K562 (cell line): Measurements from ENCODE around the gene GDF15. TPM values are rescaled to one million over a fixed set of nuclear protein-coding genes. Genes with fewer than 3 reads are reported as not detected.

ENCODE experiments used
- CAMTA2 ChIP-seq: fragments of 250-450 bp; sonication (Bioruptor Pico); conservative IDR thresholded peaks from 2 replicates; pipeline ENCODE4 v1.5.1; 2022
- CHD1 ChIP-seq: fragments of 200-600 bp; sonication (generic); IDR thresholded peaks from one replicate; pipeline ENCODE4 v1.6.1; 2012; ENCODE audit warnings: mild to moderate bottlenecking, moderate library complexity, low read length, inconsistent platforms
- FOXJ2 ChIP-seq: fragments of 200-800 bp; sonication (Bioruptor generic); IDR thresholded peaks from 2 replicates; pipeline ENCODE4 v1.6.1; 2016; ENCODE audit warnings: missing genetic modification characterization, missing compliant biosample characterization
- FOXP1 ChIP-seq: sonication (generic); formaldehyde crosslinking; IDR thresholded peaks from 2 replicates; pipeline ENCODE4 v1.8.0; 2022; ENCODE audit warnings: mild to moderate bottlenecking, missing genetic modification reagents
- MAZ ChIP-seq, 2 experiments: fragments of 450-650 bp in 1 of 2; sonication (generic) in 1 of 2; formaldehyde crosslinking; IDR thresholded peaks in 1 of 2; conservative IDR thresholded peaks in 1 of 2; 2 replicates each; pipeline versions ENCODE4 v1.4.0 to v1.5.0; 2020; ENCODE audit warnings: mild to moderate bottlenecking in 1 of 2, missing genetic modification reagents in 1 of 2
- PHTF2 ChIP-seq: fragments of 250-450 bp; sonication (Bioruptor Pico); IDR thresholded peaks from 2 replicates; pipeline ENCODE4 v1.5.0; 2021; ENCODE audit warnings: mild to moderate bottlenecking
- PRMT5 ChIP-seq: sonication (generic); formaldehyde crosslinking; IDR thresholded peaks from 2 replicates; pipeline ENCODE4 v1.5.0; 2020; ENCODE audit warnings: missing genetic modification reagents
- SMARCA5 ChIP-seq: fragments of 450-650 bp; IDR thresholded peaks from 2 replicates; pipeline ENCODE4 v1.6.1; 2016
- WHSC1 ChIP-seq: IDR thresholded peaks from one replicate; pipeline ENCODE4 v1.6.1; 2012; ENCODE audit warnings: low read length, control low read depth, inconsistent platforms
- ZBTB7A ChIP-seq: IDR thresholded peaks from 2 replicates; pipeline ENCODE4 v1.6.1; 2011; ENCODE audit warnings: low read depth, mild to moderate bottlenecking, low read length, moderate library complexity, borderline replicate concordance; ENCODE audit not compliant: control insufficient read depth
- ZFPM2 ChIP-seq: fragments of 250-450 bp; sonication (Bioruptor Pico); IDR thresholded peaks from 2 replicates; pipeline ENCODE4 v1.5.1; 2022; ENCODE audit warnings: mild to moderate bottlenecking
- polyA plus RNA-seq, 8 experiments: library from polyadenylated mRNA; depleted of rRNA in 4 of 8; stranded (reverse) in 5 of 8; unstranded in 3 of 8; fragments of >200 nt; fragmentation: Nextera tagmentation in 2 of 8; fragmentation: Illumina TruSeq in 1 of 8; extraction: Ambion mirVana in 2 of 8; extraction: Trizol in 1 of 8; gene quantifications; 2 replicates each; pipeline versions ENCODE4 v1.2.1 to v1.2.3, GENCODE V29; 2011 to 2014; ENCODE audit warnings: inconsistent platforms in 1 of 8, missing spikeins in 1 of 8
- total RNA-seq, 7 experiments: library from RNA; depleted of rRNA in 6 of 7; stranded (reverse); fragments of >200 nt in 6 of 7; fragmentation: Illumina TruSeq in 2 of 7; extraction: Trizol in 2 of 7; gene quantifications; 2 replicates each; pipeline versions ENCODE4 v1.2.1 to v1.2.3, GENCODE V29; 2011 to 2021; ENCODE audit warnings: low replicate concordance in 1 of 7
- TF ChIP-seq, protein P1 (sequence below): sonication (generic); formaldehyde crosslinking; IDR thresholded peaks from 2 replicates; pipeline ENCODE4 v1.8.1; 2023; ENCODE audit warnings: mild to moderate bottlenecking, missing genetic modification reagents
- TF ChIP-seq, protein P2 (sequence below): sonication (generic); formaldehyde crosslinking; IDR thresholded peaks from 2 replicates; pipeline ENCODE4 v1.8.0; 2023; ENCODE audit warnings: missing genetic modification reagents, mild to moderate bottlenecking, borderline replicate concordance
- TF ChIP-seq, protein P3 (sequence below): fragments of 450-650 bp; IDR thresholded peaks from 2 replicates; pipeline ENCODE4 v1.7.0; 2016; ENCODE audit warnings: borderline replicate concordance
- TF ChIP-seq, protein P4 (sequence below): fragments of 250-450 bp; sonication (Bioruptor Pico); IDR thresholded peaks from 2 replicates; pipeline ENCODE4 v1.9.0; 2021; ENCODE audit warnings: mild to moderate bottlenecking

GDF15 gene
- total and polyA plus RNA-seq, 9 of the 15 experiments (the other 6 are each of a cell fraction or from before 2014, with no cell fraction given): 2.3 to 82.4 (median 12.5) TPM

DNA sequence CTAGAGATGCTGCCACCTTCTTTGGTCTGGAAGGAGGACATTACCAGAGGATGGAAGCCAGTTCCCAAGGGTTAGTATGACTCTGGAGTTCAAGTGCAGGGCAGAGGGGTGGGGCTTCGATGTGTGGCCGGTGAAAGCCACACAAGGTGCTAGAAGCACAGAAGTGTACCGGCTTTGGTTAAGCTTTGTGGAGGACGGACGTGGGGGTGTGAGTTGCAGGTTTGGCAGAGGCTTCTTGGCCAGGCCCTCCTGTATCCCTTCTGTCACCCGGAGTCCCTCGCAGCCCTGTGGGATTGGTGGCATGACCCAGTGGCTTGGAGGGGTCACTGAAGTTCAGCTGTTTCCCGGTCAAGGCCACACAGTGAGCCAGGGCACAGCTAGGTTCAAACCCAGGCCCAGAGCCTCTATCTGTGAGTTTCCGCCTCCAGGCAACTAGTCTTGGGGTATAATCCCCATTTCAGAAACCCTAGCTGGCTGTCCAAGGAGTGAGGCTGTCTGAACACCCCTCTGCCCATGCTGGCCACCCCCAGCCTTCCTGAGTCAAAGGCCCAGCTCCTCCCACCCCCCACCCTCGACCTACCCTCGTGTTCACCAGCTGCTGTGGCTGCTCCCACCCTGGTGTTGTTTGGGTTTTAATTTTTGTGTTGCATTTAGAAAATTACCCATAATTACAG, 28.7 kb downstream of the GDF15 start (continued):
- TF ChIP-seq, protein P1, sequence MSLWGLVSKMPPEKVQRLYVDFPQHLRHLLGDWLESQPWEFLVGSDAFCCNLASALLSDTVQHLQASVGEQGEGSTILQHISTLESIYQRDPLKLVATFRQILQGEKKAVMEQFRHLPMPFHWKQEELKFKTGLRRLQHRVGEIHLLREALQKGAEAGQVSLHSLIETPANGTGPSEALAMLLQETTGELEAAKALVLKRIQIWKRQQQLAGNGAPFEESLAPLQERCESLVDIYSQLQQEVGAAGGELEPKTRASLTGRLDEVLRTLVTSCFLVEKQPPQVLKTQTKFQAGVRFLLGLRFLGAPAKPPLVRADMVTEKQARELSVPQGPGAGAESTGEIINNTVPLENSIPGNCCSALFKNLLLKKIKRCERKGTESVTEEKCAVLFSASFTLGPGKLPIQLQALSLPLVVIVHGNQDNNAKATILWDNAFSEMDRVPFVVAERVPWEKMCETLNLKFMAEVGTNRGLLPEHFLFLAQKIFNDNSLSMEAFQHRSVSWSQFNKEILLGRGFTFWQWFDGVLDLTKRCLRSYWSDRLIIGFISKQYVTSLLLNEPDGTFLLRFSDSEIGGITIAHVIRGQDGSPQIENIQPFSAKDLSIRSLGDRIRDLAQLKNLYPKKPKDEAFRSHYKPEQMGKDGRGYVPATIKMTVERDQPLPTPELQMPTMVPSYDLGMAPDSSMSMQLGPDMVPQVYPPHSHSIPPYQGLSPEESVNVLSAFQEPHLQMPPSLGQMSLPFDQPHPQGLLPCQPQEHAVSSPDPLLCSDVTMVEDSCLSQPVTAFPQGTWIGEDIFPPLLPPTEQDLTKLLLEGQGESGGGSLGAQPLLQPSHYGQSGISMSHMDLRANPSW (CRISPR knock-in tag): peak; percentile 71; the same call in 1 of the 2 replicates
- 0 out of 2 replicates have a peak, but pooled peaks have one; percentile 8 for TF ChIP-seq ZFPM2
- TF ChIP-seq, protein P2, sequence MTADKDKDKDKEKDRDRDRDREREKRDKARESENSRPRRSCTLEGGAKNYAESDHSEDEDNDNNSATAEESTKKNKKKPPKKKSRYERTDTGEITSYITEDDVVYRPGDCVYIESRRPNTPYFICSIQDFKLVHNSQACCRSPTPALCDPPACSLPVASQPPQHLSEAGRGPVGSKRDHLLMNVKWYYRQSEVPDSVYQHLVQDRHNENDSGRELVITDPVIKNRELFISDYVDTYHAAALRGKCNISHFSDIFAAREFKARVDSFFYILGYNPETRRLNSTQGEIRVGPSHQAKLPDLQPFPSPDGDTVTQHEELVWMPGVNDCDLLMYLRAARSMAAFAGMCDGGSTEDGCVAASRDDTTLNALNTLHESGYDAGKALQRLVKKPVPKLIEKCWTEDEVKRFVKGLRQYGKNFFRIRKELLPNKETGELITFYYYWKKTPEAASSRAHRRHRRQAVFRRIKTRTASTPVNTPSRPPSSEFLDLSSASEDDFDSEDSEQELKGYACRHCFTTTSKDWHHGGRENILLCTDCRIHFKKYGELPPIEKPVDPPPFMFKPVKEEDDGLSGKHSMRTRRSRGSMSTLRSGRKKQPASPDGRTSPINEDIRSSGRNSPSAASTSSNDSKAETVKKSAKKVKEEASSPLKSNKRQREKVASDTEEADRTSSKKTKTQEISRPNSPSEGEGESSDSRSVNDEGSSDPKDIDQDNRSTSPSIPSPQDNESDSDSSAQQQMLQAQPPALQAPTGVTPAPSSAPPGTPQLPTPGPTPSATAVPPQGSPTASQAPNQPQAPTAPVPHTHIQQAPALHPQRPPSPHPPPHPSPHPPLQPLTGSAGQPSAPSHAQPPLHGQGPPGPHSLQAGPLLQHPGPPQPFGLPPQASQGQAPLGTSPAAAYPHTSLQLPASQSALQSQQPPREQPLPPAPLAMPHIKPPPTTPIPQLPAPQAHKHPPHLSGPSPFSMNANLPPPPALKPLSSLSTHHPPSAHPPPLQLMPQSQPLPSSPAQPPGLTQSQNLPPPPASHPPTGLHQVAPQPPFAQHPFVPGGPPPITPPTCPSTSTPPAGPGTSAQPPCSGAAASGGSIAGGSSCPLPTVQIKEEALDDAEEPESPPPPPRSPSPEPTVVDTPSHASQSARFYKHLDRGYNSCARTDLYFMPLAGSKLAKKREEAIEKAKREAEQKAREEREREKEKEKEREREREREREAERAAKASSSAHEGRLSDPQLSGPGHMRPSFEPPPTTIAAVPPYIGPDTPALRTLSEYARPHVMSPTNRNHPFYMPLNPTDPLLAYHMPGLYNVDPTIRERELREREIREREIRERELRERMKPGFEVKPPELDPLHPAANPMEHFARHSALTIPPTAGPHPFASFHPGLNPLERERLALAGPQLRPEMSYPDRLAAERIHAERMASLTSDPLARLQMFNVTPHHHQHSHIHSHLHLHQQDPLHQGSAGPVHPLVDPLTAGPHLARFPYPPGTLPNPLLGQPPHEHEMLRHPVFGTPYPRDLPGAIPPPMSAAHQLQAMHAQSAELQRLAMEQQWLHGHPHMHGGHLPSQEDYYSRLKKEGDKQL (CRISPR knock-in tag): no peak
- TF ChIP-seq, protein P3, sequence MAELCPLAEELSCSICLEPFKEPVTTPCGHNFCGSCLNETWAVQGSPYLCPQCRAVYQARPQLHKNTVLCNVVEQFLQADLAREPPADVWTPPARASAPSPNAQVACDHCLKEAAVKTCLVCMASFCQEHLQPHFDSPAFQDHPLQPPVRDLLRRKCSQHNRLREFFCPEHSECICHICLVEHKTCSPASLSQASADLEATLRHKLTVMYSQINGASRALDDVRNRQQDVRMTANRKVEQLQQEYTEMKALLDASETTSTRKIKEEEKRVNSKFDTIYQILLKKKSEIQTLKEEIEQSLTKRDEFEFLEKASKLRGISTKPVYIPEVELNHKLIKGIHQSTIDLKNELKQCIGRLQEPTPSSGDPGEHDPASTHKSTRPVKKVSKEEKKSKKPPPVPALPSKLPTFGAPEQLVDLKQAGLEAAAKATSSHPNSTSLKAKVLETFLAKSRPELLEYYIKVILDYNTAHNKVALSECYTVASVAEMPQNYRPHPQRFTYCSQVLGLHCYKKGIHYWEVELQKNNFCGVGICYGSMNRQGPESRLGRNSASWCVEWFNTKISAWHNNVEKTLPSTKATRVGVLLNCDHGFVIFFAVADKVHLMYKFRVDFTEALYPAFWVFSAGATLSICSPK: no peak
- TF ChIP-seq PRMT5: no peak
- TF ChIP-seq CAMTA2 (CRISPR knock-in tag): 0 out of 2 replicates have a peak, but pooled peaks have one; percentile 48
- peak; percentile 28; the same call in 1 of the 2 replicates for TF ChIP-seq ZBTB7A
- peak in 1 of 2 experiments; percentile 54; a peak in 2 of 4 replicates for TF ChIP-seq MAZ (CRISPR knock-in tag; conservative IDR thresholded peaks at IDR 0.05 in 1 of 2, IDR thresholded peaks at IDR 0.05 in 1 of 2)
- TF ChIP-seq, protein P4, sequence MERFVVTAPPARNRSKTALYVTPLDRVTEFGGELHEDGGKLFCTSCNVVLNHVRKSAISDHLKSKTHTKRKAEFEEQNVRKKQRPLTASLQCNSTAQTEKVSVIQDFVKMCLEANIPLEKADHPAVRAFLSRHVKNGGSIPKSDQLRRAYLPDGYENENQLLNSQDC: no peak
- no peak for TF ChIP-seq WHSC1
- peak; percentile 62; the same call in 1 of the 2 replicates for TF ChIP-seq FOXJ2 (tag)
- TF ChIP-seq PHTF2 (CRISPR knock-in tag): no peak
- TF ChIP-seq SMARCA5: no peak
- TF ChIP-seq FOXP1 (CRISPR knock-in tag): peak; percentile 77
- TF ChIP-seq CHD1: no peak
